HG02763 (cell line): Measurements from ENCODE around the gene NLGN4X.
"Not testable (repeated sequence)": the region's sequence is repeated elsewhere in the genome, so short reads cannot be mapped to it uniquely, and the experiment has no call there.

ENCODE experiments used
- ATAC-seq: cut with Tn5 transposase; IDR thresholded peaks from one replicate; pipeline ENCODE4 v1.9.1; 2021; ENCODE audit warnings: mild to moderate bottlenecking, moderate library complexity; ENCODE audit not compliant: unreplicated experiment

The NLGN4X gene

GRCh38 chrX:6015423-6015822, 213.2 kb downstream of the NLGN4X start:
- no peak for ATAC-seq

GRCh38 chrX:6012357-6012756, 216.3 kb downstream of the NLGN4X start:
- ATAC-seq: no peak

GRCh38 chrX:6005856-6006255, 222.8 kb downstream of the NLGN4X start:
- no peak for ATAC-seq

GRCh38 chrX:6004529-6004928, 224.1 kb downstream of the NLGN4X start:
- ATAC-seq: no peak

- no peak for ATAC-seq
Measured at GRCh38 chrX:6002056-6002455, 226.6 kb downstream of the NLGN4X start.

- no peak for ATAC-seq
Measured at GRCh38 chrX:5998901-5999300, 229.8 kb downstream of the NLGN4X start.

- no peak for ATAC-seq
Measured at GRCh38 chrX:5998456-5998855, 230.2 kb downstream of the NLGN4X start.

GRCh38 chrX:5991393-5991792, 237.3 kb downstream of the NLGN4X start:
- ATAC-seq: no peak

GRCh38 chrX:5979338-5979737, 249.3 kb downstream of the NLGN4X start:
- ATAC-seq: no peak

- no peak for ATAC-seq
Measured at GRCh38 chrX:5976332-5976731, 252.3 kb downstream of the NLGN4X start.

GRCh38 chrX:5971300-5971699, 257.4 kb downstream of the NLGN4X start:
- no peak for ATAC-seq

- ATAC-seq: no peak
Measured at GRCh38 chrX:5965406-5965805, 263.3 kb downstream of the NLGN4X start.

GRCh38 chrX:5959286-5959685, 269.4 kb downstream of the NLGN4X start:
- ATAC-seq: no peak

- ATAC-seq: no peak
Measured at GRCh38 chrX:5958523-5958922, 270.1 kb downstream of the NLGN4X start.

GRCh38 chrX:5957506-5957905, 271.2 kb downstream of the NLGN4X start:
- ATAC-seq: no peak

GRCh38 chrX:5936438-5936837, 292.2 kb downstream of the NLGN4X start:
- no peak for ATAC-seq

GRCh38 chrX:5928224-5928623, 300.4 kb downstream of the NLGN4X start:
- ATAC-seq: no peak

- ATAC-seq: no peak
Measured at GRCh38 chrX:5916945-5917344, 311.7 kb downstream of the NLGN4X start.

GRCh38 chrX:5915783-5916182, 312.9 kb downstream of the NLGN4X start:
- no peak for ATAC-seq

- ATAC-seq: no peak
Measured at GRCh38 chrX:5907207-5907606, 321.5 kb downstream of the NLGN4X start.

GRCh38 chrX:5903586-5904190, 325.0 kb downstream of the NLGN4X start:
- ATAC-seq: not testable (repeated sequence)

GRCh38 chrX:5898463-5898862, 330.2 kb downstream of the NLGN4X start:
- no peak for ATAC-seq

- ATAC-seq: no peak
Measured at GRCh38 chrX:5891378-5891777, 337.3 kb downstream of the NLGN4X start.
